K562 (cell line): ENCODE results near the gene TOR1A. TPM values are rescaled to one million over a fixed set of nuclear protein-coding genes. Genes with fewer than 3 reads are reported as not detected.
A peak's percentile ranks its signal among the peaks of the same experiment; 100 is the strongest.

Experiments used
- ATAC-seq: fragments of 200-7000 bp; cut with Tn5 transposase; 3 replicates; pipeline ENCODE4 v1.9.1; 2020; ENCODE audit warnings: moderate library complexity
- BruUV-seq: library from RNA; stranded (reverse); fragments of 400-500 nt; replicated peaks from 2 replicates; lab custom pipeline; 2021; lab: Mats Ljungman, UMichigan
- CTCF ChIA-PET: fragments of 300-600 bp; formaldehyde crosslinking; extraction: SDS; loops from one replicate; lab custom pipeline; 2021; ENCODE audit warnings: low intra/inter-chr PET ratio; lab: Yijun Ruan, JAX
- POLR2A ChIA-PET: fragments of 300-600, 350-650 bp; sonication (Branson Sonifier 250); formaldehyde crosslinking; extraction: SDS; loops from one replicate; lab custom pipeline; 2021; ENCODE audit warnings: antibody characterized with exemption, inconsistent platforms; lab: Yijun Ruan, JAX
- DNase-seq, 4 experiments: peaks; one replicate each; pipeline versions ENCODE4 v3.0.0 to v3.0.0-alpha.2; 2011 to 2018; ENCODE audit warnings: low spot score in 3 of 4, mixed read lengths in 3 of 4; ENCODE audit errors: extremely low read depth in 1 of 4
- FAIRE-seq: peaks from 2 replicates; lab custom pipeline; 2011; peaks lifted over from hg19 to GRCh38; lab: Jason Lieb, UNC
- H2AFZ ChIP-seq: 2 replicates; pipeline ENCODE4 v1.6.0; 2011; ENCODE audit warnings: low read depth, low read length, control low read depth, inconsistent platforms
- H3K27ac ChIP-seq: fragments of 200-600 bp; 3 replicates; pipeline ENCODE4 v1.8.0; 2011; ENCODE audit warnings: low read depth, mild to moderate bottlenecking, control low read depth, inconsistent platforms, low read length, moderate library complexity, mixed read lengths; ENCODE audit errors: extremely low read depth
- H3K27me3 ChIP-seq, 2 experiments: fragments of 300-600 bp in 1 of 2; 2 replicates in 1 of 2; 3 replicates in 1 of 2; pipeline versions ENCODE4 v1.6.0 to v1.8.0; 2011; ENCODE audit warnings: inconsistent platforms in 2 of 2, low read length in 2 of 2, mild to moderate bottlenecking in 1 of 2, mixed read lengths in 1 of 2, moderate library complexity in 1 of 2; ENCODE audit not compliant: control insufficient read depth in 2 of 2, insufficient read depth in 2 of 2
- H3K36me3 ChIP-seq: fragments of 300-600 bp; 3 replicates; pipeline ENCODE4 v1.8.0; 2011; ENCODE audit warnings: mild to moderate bottlenecking, low read length, inconsistent platforms; ENCODE audit not compliant: control insufficient read depth, insufficient read depth
- H3K4me1 ChIP-seq, 2 experiments: fragments of 200-600 bp in 1 of 2; replicated peaks in 1 of 2; 2 replicates in 1 of 2; 3 replicates in 1 of 2; pipeline versions ENCODE4 v1.5.1 to v1.8.0; 2011; ENCODE audit warnings: inconsistent platforms in 2 of 2, low read length in 2 of 2, mild to moderate bottlenecking in 1 of 2, mixed read lengths in 1 of 2, moderate library complexity in 1 of 2; ENCODE audit not compliant: control insufficient read depth in 2 of 2, insufficient read depth in 2 of 2
- H3K4me2 ChIP-seq: 2 replicates; pipeline ENCODE4 v1.6.1; 2011; ENCODE audit warnings: low read length, control low read depth, inconsistent platforms, mixed read lengths; ENCODE audit not compliant: insufficient read depth
- H3K4me3 ChIP-seq: fragments of 200-600 bp; sonication (generic), shearing (Covaris generic); 2 replicates; pipeline ENCODE4 v1.5.1; 2016; ENCODE audit warnings: control low read depth, inconsistent platforms
- H3K79me2 ChIP-seq: fragments of 200-600 bp; 3 replicates; pipeline ENCODE4 v1.8.0; 2011; ENCODE audit warnings: low read length, inconsistent platforms; ENCODE audit not compliant: control insufficient read depth, insufficient read depth
- H3K9ac ChIP-seq, 2 experiments: 2 replicates each; pipeline versions ENCODE4 v1.6.0 to v1.6.1; 2011; ENCODE audit warnings: low read depth in 2 of 2, low read length in 2 of 2, control low read depth in 1 of 2, inconsistent platforms in 1 of 2, mild to moderate bottlenecking in 1 of 2, mixed read lengths in 1 of 2; ENCODE audit not compliant: insufficient read depth in 1 of 2
- H3K9me1 ChIP-seq: one replicate; pipeline ENCODE4 v1.6.0; 2011; ENCODE audit warnings: inconsistent platforms, mild to moderate bottlenecking, low read length, moderate library complexity; ENCODE audit not compliant: control insufficient read depth, insufficient read depth
- H3K9me3 ChIP-seq: replicated peaks from 2 replicates; pipeline ENCODE4 v1.5.1; 2011; ENCODE audit warnings: low read depth, low read length, inconsistent platforms; ENCODE audit not compliant: control insufficient read depth, insufficient read depth
- H4K20me1 ChIP-seq: replicated peaks from 2 replicates; pipeline ENCODE4 v1.6.1; 2011; ENCODE audit warnings: low read length, inconsistent platforms, mixed read lengths; ENCODE audit not compliant: control insufficient read depth, insufficient read depth
- BCOR ChIP-seq: fragments of 450-650 bp; IDR thresholded peaks from 2 replicates; pipeline ENCODE4 v1.6.1; 2016
- CBX8 ChIP-seq: fragments of 200-600 bp; sonication (generic); IDR thresholded peaks from 2 replicates; pipeline ENCODE4 v1.6.1; 2012; ENCODE audit warnings: borderline replicate concordance, mixed run types, low read depth, mild to moderate bottlenecking, moderate library complexity, mixed read lengths, low read length, control low read depth, inconsistent platforms; ENCODE audit not compliant: poor library complexity, severe bottlenecking; ENCODE audit errors: extremely low read depth
- CHAMP1 ChIP-seq: fragments of 450-650 bp; IDR thresholded peaks from 2 replicates; pipeline ENCODE4 v1.6.1; 2016; ENCODE audit warnings: mild to moderate bottlenecking
- E2F5 ChIP-seq: sonication (generic); formaldehyde crosslinking; IDR thresholded peaks from 2 replicates; pipeline ENCODE4 v1.8.0; 2022; ENCODE audit warnings: mild to moderate bottlenecking, missing genetic modification reagents
- GTF2E2 ChIP-seq: fragments of 200-800 bp; sonication (Bioruptor generic); IDR thresholded peaks from 2 replicates; pipeline ENCODE4 v1.6.1; 2016; ENCODE audit warnings: missing genetic modification characterization, missing compliant biosample characterization
- KDM1A ChIP-seq, 2 experiments: fragments of 450-650 bp; IDR thresholded peaks; 2 replicates each; pipeline ENCODE4 v1.6.1; 2016; ENCODE audit warnings: mild to moderate bottlenecking in 2 of 2
- MAFG ChIP-seq: fragments of 450-650 bp; conservative IDR thresholded peaks from 2 replicates; pipeline ENCODE4 v1.6.1; 2016; ENCODE audit warnings: missing genetic modification characterization, missing compliant biosample characterization
- NR2F6 ChIP-seq: fragments of 450-650 bp; formaldehyde crosslinking; IDR thresholded peaks from 2 replicates; pipeline ENCODE4 v1.4.0; 2020; ENCODE audit warnings: mild to moderate bottlenecking
- POLR2B ChIP-seq: fragments of 450-650 bp; IDR thresholded peaks from 2 replicates; pipeline ENCODE4 v1.6.1; 2018; ENCODE audit warnings: low read depth; ENCODE audit not compliant: partially characterized antibody
- SPI1 ChIP-seq: IDR thresholded peaks from 2 replicates; pipeline ENCODE4 v1.6.1; 2011; ENCODE audit warnings: low read depth, low read length, control low read depth, borderline replicate concordance
- XRCC3 ChIP-seq: fragments of 450-650 bp; IDR thresholded peaks from 2 replicates; pipeline ENCODE4 v1.6.1; 2017; ENCODE audit warnings: mild to moderate bottlenecking, moderate library complexity
- ZNF12 ChIP-seq: sonication (generic); formaldehyde crosslinking; IDR thresholded peaks from 2 replicates; pipeline ENCODE4 v1.4.0; 2020; ENCODE audit warnings: mild to moderate bottlenecking, missing genetic modification reagents
- ZNF655 ChIP-seq: fragments of 250-450 bp; sonication (Bioruptor Pico); IDR thresholded peaks from 2 replicates; pipeline ENCODE4 v1.5.0; 2021
- ZNF717 ChIP-seq: fragments of 250-450 bp; sonication (Bioruptor Pico); IDR thresholded peaks from 2 replicates; pipeline ENCODE4 v1.5.0; 2021
- ZSCAN32 ChIP-seq: fragments of 450-650 bp; formaldehyde crosslinking; IDR thresholded peaks from 2 replicates; pipeline ENCODE4 v1.4.0; 2020; ENCODE audit warnings: mild to moderate bottlenecking, moderate library complexity
- WGBS: fragments of 100-300 bp; shearing (Covaris generic); methylation state at CpG from one replicate; pipeline ENCODE4 v1.1.6; 2016; ENCODE audit warnings: low coverage, mixed read lengths; ENCODE audit not compliant: insufficient coverage; ENCODE audit errors: missing lambda C conversion rate; 5-methylcytosine and 5-hydroxymethylcytosine counted together
- in situ Hi-C: fragments of 300-500 bp; cut with MboI; formaldehyde crosslinking; loops from 4 replicates; pipeline ENCODE4 v1.15.0; 2018; ENCODE audit warnings: inconsistent platforms, mixed read lengths
- intact Hi-C: fragments of 100-400 bp; cut with micrococcal nuclease; formaldehyde crosslinking; loops from 2 replicates; pipeline ENCODE4 v1.14.2; 2022
- polyA plus RNA-seq, 8 experiments: library from polyadenylated mRNA; depleted of rRNA in 4 of 8; stranded (reverse) in 5 of 8; unstranded in 3 of 8; fragments of >200 nt; fragmentation: Nextera tagmentation in 2 of 8; fragmentation: Illumina TruSeq in 1 of 8; extraction: Ambion mirVana in 2 of 8; extraction: Trizol in 1 of 8; gene quantifications; 2 replicates each; pipeline versions ENCODE4 v1.2.1 to v1.2.3, GENCODE V29; 2011 to 2014; ENCODE audit warnings: inconsistent platforms in 1 of 8, missing spikeins in 1 of 8
- total RNA-seq, 7 experiments: library from RNA; depleted of rRNA in 6 of 7; stranded (reverse); fragments of >200 nt in 6 of 7; fragmentation: Illumina TruSeq in 2 of 7; extraction: Trizol in 2 of 7; gene quantifications; 2 replicates each; pipeline versions ENCODE4 v1.2.1 to v1.2.3, GENCODE V29; 2011 to 2021; ENCODE audit warnings: low replicate concordance in 1 of 7
- TF ChIP-seq, protein P1 (sequence below), 2 experiments: fragments of 450-650 bp in 1 of 2; sonication (generic) in 1 of 2; formaldehyde crosslinking in 1 of 2; IDR thresholded peaks in 1 of 2; conservative IDR thresholded peaks in 1 of 2; 2 replicates each; pipeline versions ENCODE4 v1.6.1 to v1.8.1; 2016 to 2023; ENCODE audit warnings: mild to moderate bottlenecking in 2 of 2, moderate library complexity in 2 of 2, inconsistent platforms in 1 of 2, missing genetic modification reagents in 1 of 2

The TOR1A gene
- total and polyA plus RNA-seq, 9 of the 15 experiments (the other 6 are each of a cell fraction or from before 2014, with no cell fraction given) = 4.5 to 85.8 (median 51.3) TPM

GRCh38 chr9:129778469-129778868, 45.5 kb downstream of the TOR1A start (continued):
- TF ChIP-seq, protein P1, sequence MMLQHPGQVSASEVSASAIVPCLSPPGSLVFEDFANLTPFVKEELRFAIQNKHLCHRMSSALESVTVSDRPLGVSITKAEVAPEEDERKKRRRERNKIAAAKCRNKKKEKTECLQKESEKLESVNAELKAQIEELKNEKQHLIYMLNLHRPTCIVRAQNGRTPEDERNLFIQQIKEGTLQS (IDR thresholded peaks at IDR 0.05) = peak; percentile 25; the same call in 1 of the 2 replicates
- TF ChIP-seq, protein P1 (CRISPR knock-in tag; conservative IDR thresholded peaks at IDR 0.05) = no peak
- TF ChIP-seq KDM1A (IDR thresholded peaks at IDR 0.05) (no peak), E2F5 (CRISPR knock-in tag) (0 out of 2 replicates have a peak, but pooled peaks have one; percentile 45), BCOR (peak; percentile 76)

GRCh38 chr9:129777769-129778130, 46.2 kb downstream of the TOR1A start:
- 22% methylated on average over 11 of the region's 11 CpGs for WGBS
- ATAC-seq (no peak), DNase-seq (peak in 2 of 4 experiments; percentile 34 to 39), FAIRE-seq (no peak)
- no peaks in the 10 kb centered on the region for H3K36me3 ChIP-seq
- in situ Hi-C loops = loop anchor here (25.0 kb wide), 1 partner anchor 1490 kb away; the partner anchor contains the start of genes GOLGA2 and SWI5
- peak overlapping the region; percentile 84; the same call in 1 of the 2 replicates for H2AFZ ChIP-seq
- H3K4me3 ChIP-seq = no peak overlapping the region
- H3K9ac ChIP-seq = peak overlapping the region in 1 of 2 experiments; percentile 15; a peak in 1 of 4 replicates
- no peaks in the 10 kb centered on the region; a peak in 1 of 5 replicates for H3K27me3 ChIP-seq
- H3K79me2 ChIP-seq = no peaks in the 10 kb centered on the region
- no peak overlapping the region; the same call in 2 of the 3 replicates for H3K27ac ChIP-seq
- BruUV-seq = no TSS peak
- POLR2A ChIA-PET = interaction anchor here (0.6 to 1.7 kb wide), 9 partner anchors 13 to 1080 kb away, joined by 3 to 7 read pairs (median 5); no protein-coding TSS in a partner anchor
- H3K4me1 ChIP-seq = peaks cover 14 to 28% of the 10 kb centered on the region in 2 experiments
- H4K20me1 ChIP-seq = no peaks in the 10 kb centered on the region
- CTCF ChIA-PET = interaction anchor here (1.5 kb wide), 1 partner anchor 51 kb away, joined by 6 read pairs; no protein-coding TSS in a partner anchor
- intact Hi-C loops = no loop called here
- H3K9me3 ChIP-seq = no peaks in the 10 kb centered on the region
- H3K4me2 ChIP-seq = peak overlapping the region; percentile 68; the same call in 1 of the 2 replicates
- no peaks in the 10 kb centered on the region for H3K9me1 ChIP-seq
- TF ChIP-seq NR2F6 (no peak), MAFG (tag) (no peak), ZSCAN32 (no peak), ZNF717 (CRISPR knock-in tag) (no peak), CBX8 (no peak), ZNF12 (CRISPR knock-in tag) (peak; percentile 42; the same call in 1 of the 2 replicates), SPI1 (no peak), XRCC3 (no peak), ZNF655 (CRISPR knock-in tag) (no peak), CHAMP1 (no peak), GTF2E2 (tag) (no peak), POLR2B (no peak)
